ENCODE results near the gene ADRA2C. TPM values are rescaled to one million over a fixed set of nuclear protein-coding genes. Genes with fewer than 3 reads are reported as not detected.

Gene ADRA2C
- total RNA-seq, 1 experiment from 2014 or later = 2.4 TPM

DNA sequence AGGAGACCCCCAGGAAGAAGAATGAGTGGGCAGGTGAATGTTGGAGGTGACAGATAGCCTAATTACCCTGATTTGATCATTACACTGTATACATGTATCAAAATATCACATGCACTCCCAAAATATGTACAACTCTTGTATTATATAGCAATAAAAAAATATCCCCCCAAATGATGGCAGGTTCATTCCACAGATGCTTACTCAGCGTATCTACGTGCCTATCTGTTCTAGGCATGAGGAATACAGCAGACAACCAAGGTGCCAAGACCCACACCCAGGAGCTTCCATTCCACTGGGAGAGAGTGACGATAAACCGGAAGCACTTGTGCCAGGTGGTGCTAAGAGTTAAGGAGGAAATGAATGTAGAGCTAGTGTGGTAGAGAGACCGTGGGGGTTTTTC, 42.4 kb downstream of the ADRA2C start:
- H3K4me1 Mint-ChIP-seq (ENCODE audit: low read depth, unreplicated experiment) = no peaks in the 10 kb centered on the region
- intact Hi-C loops (cut with micrococcal nuclease; ENCODE audit: unreplicated experiment) = no loop called here
- CTCF ChIA-PET = no interaction called here
- H3K27ac Mint-ChIP-seq (ENCODE audit: unreplicated experiment) = no peak overlapping the region
- BruUV-seq (replicated peaks) = no TSS peak
- H3K36me3 Mint-ChIP-seq (ENCODE audit: insufficient read depth, unreplicated experiment) = peaks cover 3% of the 10 kb centered on the region
- H3K4me3 Mint-ChIP-seq (ENCODE audit: low read depth, unreplicated experiment) = no peak overlapping the region
- TF ChIP-seq, protein P1, sequence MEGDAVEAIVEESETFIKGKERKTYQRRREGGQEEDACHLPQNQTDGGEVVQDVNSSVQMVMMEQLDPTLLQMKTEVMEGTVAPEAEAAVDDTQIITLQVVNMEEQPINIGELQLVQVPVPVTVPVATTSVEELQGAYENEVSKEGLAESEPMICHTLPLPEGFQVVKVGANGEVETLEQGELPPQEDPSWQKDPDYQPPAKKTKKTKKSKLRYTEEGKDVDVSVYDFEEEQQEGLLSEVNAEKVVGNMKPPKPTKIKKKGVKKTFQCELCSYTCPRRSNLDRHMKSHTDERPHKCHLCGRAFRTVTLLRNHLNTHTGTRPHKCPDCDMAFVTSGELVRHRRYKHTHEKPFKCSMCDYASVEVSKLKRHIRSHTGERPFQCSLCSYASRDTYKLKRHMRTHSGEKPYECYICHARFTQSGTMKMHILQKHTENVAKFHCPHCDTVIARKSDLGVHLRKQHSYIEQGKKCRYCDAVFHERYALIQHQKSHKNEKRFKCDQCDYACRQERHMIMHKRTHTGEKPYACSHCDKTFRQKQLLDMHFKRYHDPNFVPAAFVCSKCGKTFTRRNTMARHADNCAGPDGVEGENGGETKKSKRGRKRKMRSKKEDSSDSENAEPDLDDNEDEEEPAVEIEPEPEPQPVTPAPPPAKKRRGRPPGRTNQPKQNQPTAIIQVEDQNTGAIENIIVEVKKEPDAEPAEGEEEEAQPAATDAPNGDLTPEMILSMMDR (IDR thresholded peaks at IDR 0.05; ENCODE audit: unreplicated experiment) = no peak
- H3K9me3 Mint-ChIP-seq (ENCODE audit: low read depth, unreplicated experiment) = no peaks in the 10 kb centered on the region
- DNase-seq = no peak
- peaks cover 49% of the 10 kb centered on the region for H3K27me3 Mint-ChIP-seq (ENCODE audit: unreplicated experiment)

DNA sequence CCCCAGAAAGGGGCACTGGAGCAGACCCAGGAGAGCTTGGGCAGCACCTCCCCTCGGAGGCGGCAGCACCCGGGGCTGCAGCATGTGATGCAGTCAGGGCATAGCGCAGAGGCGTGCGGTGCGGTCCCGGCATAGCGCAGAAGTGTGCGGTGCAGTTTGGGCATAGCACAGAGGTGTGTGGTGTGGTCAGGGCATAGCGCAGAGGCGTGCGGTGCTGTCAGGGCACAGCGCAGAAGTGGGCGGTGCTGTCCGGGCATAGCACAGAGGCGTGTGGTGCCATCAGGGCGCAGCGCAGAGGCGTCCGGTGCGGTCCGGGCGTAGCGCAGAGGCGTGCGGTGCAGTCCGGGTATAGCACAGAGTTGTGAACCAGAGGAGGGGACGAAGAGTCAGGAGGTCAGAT, 42.8 kb downstream of the ADRA2C start:
- no TSS peak for BruUV-seq (replicated peaks)
- Mint-ChIP-seq H3K4me1 (ENCODE audit: low read depth, unreplicated experiment) (no peaks in the 10 kb centered on the region), H3K27me3 (ENCODE audit: unreplicated experiment) (peaks cover 45% of the 10 kb centered on the region), H3K9me3 (ENCODE audit: low read depth, unreplicated experiment) (no peaks in the 10 kb centered on the region), H3K4me3 (ENCODE audit: low read depth, unreplicated experiment) (no peak overlapping the region), H3K27ac (ENCODE audit: unreplicated experiment) (no peak overlapping the region), H3K36me3 (ENCODE audit: insufficient read depth, unreplicated experiment) (no peaks in the 10 kb centered on the region)
- CTCF ChIA-PET = no interaction called here
- DNase-seq = no peak
- intact Hi-C loops (cut with micrococcal nuclease; ENCODE audit: unreplicated experiment) = no loop called here
- TF ChIP-seq, protein P1 (IDR thresholded peaks at IDR 0.05; ENCODE audit: unreplicated experiment) = no peak

DNA sequence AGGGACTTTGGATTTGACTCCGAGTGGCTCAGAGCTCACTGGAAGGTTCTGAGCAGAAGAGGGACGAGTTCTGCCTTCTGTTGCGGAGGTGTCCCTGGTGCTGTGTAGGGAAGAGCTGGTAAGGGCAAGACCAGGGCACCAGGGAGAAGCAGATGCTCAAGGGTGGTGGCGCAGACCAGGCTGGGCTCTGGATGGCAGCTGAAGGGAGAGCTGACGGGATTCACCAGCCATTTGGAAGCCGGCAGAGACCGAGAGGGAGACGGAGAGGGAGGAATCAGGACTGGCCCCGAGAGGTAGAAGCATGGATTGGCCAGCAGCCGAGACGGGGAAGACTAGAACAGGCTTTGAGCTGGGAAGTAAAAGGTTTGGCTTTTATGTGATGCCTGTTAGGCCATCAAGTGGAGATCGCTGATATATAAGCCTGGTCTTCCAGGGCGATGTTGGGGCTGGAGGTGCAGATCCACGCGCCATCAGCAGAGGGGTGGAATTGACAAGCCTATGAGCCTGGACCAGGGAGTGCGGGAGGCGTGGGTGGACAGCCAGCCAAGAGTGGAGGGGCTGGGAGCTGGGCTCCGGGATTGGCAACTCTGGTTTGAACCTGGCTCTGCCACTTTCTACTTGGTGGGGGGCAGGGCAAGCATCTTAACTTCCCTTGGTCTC, 43.4 kb downstream of the ADRA2C start:
- Mint-ChIP-seq H3K27me3 (ENCODE audit: unreplicated experiment) (peaks cover 40% of the 10 kb centered on the region), H3K27ac (ENCODE audit: unreplicated experiment) (no peak overlapping the region), H3K36me3 (ENCODE audit: insufficient read depth, unreplicated experiment) (no peaks in the 10 kb centered on the region), H3K4me3 (ENCODE audit: low read depth, unreplicated experiment) (no peak overlapping the region), H3K9me3 (ENCODE audit: low read depth, unreplicated experiment) (no peaks in the 10 kb centered on the region), H3K4me1 (ENCODE audit: low read depth, unreplicated experiment) (no peaks in the 10 kb centered on the region)
- TF ChIP-seq, protein P1 (IDR thresholded peaks at IDR 0.05; ENCODE audit: unreplicated experiment) = no peak
- intact Hi-C loops (cut with micrococcal nuclease; ENCODE audit: unreplicated experiment) = no loop called here
- no TSS peak for BruUV-seq (replicated peaks)
- CTCF ChIA-PET = interaction anchor here (0.6 kb wide), 1 partner anchor 71 kb away, joined by 4 read pairs; no protein-coding TSS in a partner anchor
- no peak for DNase-seq

DNA sequence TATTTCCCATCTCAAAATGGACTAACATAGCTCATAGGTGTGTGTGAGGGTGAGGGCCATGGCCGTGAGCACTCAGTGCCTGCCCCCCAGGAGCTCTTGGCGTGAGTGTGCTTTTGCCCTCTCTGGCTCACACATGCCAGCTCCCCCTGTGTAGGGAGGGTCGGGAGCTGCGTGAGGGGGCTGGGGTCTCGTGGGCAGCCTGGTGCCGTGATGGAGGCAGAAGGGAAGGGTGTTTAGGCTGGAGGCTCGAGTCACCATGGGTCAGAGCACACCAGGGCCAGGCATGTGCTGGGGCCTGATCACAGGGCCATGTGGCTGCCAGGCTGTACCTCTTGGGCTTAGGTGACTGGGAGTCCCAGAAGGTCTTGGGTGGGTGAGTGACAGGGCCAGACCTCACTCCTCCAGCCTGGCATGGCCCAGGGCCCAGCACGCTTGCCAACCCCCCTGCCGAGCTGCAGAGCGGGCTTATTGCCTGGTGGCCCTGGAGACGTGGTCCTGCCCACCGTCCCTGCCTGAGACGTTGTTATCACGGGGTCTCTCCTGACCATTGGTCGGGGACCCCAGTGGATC, 44.0 kb downstream of the ADRA2C start:
- BruUV-seq (replicated peaks) = no TSS peak
- Mint-ChIP-seq H3K36me3 (ENCODE audit: insufficient read depth, unreplicated experiment) (no peaks in the 10 kb centered on the region), H3K9me3 (ENCODE audit: low read depth, unreplicated experiment) (no peaks in the 10 kb centered on the region), H3K4me1 (ENCODE audit: low read depth, unreplicated experiment) (no peaks in the 10 kb centered on the region), H3K27ac (ENCODE audit: unreplicated experiment) (no peak overlapping the region), H3K27me3 (ENCODE audit: unreplicated experiment) (peaks cover 37% of the 10 kb centered on the region), H3K4me3 (ENCODE audit: low read depth, unreplicated experiment) (no peak overlapping the region)
- intact Hi-C loops (cut with micrococcal nuclease; ENCODE audit: unreplicated experiment) = no loop called here
- TF ChIP-seq, protein P1 (IDR thresholded peaks at IDR 0.05; ENCODE audit: unreplicated experiment) = no peak
- CTCF ChIA-PET = interaction anchor here (0.6 kb wide), 1 partner anchor 70 kb away, joined by 4 read pairs; no protein-coding TSS in a partner anchor
- DNase-seq = no peak

Measured in Calu3 (cell line).